IPS-18c (cell line): ENCODE data around the gene ARHGEF11.

Source experiments
- H3K4me3 ChIP-seq: 2 replicates; pipeline ENCODE4 v1.7.0; 2013; ENCODE audit warnings: low read depth, mild to moderate bottlenecking, low read length, moderate library complexity; ENCODE audit not compliant: insufficient read depth
- H3K9me3 ChIP-seq: one replicate; pipeline ENCODE4 v1.6.1; 2013; ENCODE audit warnings: mild to moderate bottlenecking, low read length, moderate library complexity; ENCODE audit not compliant: control insufficient read depth, insufficient read depth

ARHGEF11 gene

GRCh38 chr1:156945881-156946661, 99.5 kb downstream of the ARHGEF11 start:
- Histone ChIP-seq H3K4me3 (no peak overlapping the region), H3K9me3 (no peaks in the 10 kb centered on the region)

- Histone ChIP-seq H3K4me3 (no peak overlapping the region), H3K9me3 (no peaks in the 10 kb centered on the region)
These were observed 100.7 kb downstream of the ARHGEF11 start for GRCh38 chr1:156944848-156945247.

DNA sequence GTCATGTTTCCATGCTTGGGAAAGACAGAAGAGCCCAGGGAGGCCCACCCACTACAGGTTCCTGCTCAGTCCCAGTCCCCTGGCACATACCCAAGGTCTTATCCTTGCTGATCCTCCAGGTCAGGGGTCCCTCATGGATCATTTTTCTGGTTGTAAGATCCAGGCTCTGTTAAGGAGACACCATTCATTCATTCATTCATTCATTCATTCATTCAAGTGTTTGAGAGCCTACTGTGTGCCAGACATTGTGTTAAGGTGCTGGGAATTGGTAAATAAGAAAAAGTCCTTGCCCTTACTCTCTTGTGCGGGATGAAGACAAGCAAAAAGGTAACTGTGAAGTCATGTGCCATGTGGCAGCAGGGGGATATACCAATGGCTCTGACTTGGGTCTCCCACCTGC, 101.3 kb downstream of the ARHGEF11 start:
- no peaks in the 10 kb centered on the region for H3K9me3 ChIP-seq
- H3K4me3 ChIP-seq = no peak overlapping the region

DNA sequence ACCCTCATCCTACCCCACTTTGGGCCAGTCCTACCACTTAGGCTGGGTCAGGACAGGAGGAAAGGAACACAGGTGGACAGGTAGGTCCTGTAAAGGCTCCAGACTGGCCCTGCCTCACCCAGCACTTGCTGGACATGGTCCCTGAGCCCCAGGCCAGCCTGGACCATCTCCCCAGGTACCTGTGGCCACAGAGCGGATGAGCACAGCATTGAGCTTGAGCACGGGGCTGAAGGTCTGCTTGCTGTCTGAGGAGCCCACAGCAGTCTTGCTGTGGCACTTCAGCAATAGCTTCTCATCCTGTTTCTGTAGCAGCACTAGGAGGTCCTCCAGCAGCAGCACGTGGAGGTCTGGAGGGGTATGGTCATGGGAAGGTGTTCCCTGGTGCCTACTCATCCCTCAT, 101.8 kb downstream of the ARHGEF11 start:
- no peaks in the 10 kb centered on the region for H3K9me3 ChIP-seq
- no peak overlapping the region for H3K4me3 ChIP-seq

DNA sequence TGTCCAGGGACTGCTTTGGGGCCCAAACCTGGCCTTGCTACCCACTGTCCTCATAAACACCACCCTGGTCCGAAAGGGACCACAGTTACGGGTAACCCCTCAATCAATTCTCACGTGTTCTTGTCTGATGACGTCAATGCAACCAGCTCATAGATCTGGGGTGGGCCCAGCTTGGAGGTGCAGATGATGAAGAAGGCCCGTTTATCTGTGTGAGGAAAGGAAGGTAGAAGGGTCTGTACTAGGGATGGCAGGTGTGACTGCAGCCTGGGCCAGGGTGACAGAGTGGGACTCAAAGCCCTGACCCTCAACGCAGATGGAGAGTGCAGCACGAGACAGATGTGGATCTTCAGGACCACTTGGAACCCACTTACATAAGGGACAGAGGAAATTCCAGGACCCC, 103.0 kb downstream of the ARHGEF11 start:
- Histone ChIP-seq H3K9me3 (no peaks in the 10 kb centered on the region), H3K4me3 (no peak overlapping the region)

DNA sequence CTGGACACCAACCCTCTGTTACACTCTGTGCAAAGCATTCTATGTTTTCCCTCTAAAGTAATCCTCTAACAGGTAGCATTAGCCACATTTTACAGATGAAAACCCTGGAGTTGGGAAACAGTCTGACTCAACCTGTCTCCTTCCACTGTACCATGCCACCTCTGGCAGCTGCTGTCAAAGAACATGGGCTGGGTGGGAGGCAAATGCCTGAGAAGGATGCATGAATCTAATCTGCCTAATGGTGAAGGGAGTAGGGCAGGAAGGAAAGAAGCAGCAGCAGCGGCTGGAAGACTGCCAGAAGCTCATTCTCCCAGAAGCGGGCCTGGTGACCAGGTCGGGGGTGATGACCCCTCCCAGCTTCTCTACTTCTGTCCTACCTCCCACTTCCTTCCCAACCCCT, 103.4 kb downstream of the ARHGEF11 start:
- no peak overlapping the region for H3K4me3 ChIP-seq

DNA sequence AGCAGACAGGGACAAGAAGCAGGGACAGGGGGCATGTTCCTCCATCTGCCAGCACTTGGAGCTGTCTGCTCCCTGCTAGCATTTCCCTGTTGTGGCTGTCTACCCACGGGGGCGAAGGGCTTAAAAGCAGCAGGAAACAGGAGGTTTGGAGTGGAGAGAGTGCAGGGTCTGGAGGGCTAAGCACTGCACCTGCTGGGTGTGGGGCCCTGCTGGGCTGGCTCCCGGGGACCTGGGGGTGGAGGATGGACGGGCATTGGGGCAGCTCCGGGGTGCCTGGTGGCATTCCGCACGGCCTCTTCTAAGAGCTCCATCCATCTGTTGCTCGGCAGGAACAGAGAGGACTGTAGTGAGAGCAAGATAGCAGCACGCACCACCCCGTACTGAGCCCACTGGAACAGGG, 103.9 kb downstream of the ARHGEF11 start:
- H3K4me3 ChIP-seq = no peak overlapping the region
- H3K9me3 ChIP-seq = no peaks in the 10 kb centered on the region

More for the DNA sequence above, 103.4 kb downstream of the ARHGEF11 start:
- no peaks in the 10 kb centered on the region for H3K9me3 ChIP-seq

GRCh38 chr1:156939786-156940334, 105.7 kb downstream of the ARHGEF11 start:
- no peak overlapping the region for H3K4me3 ChIP-seq
- no peaks in the 10 kb centered on the region for H3K9me3 ChIP-seq

- Histone ChIP-seq H3K4me3 (no peak overlapping the region), H3K9me3 (no peaks in the 10 kb centered on the region)
These were observed 106.7 kb downstream of the ARHGEF11 start for GRCh38 chr1:156938813-156939212.

DNA sequence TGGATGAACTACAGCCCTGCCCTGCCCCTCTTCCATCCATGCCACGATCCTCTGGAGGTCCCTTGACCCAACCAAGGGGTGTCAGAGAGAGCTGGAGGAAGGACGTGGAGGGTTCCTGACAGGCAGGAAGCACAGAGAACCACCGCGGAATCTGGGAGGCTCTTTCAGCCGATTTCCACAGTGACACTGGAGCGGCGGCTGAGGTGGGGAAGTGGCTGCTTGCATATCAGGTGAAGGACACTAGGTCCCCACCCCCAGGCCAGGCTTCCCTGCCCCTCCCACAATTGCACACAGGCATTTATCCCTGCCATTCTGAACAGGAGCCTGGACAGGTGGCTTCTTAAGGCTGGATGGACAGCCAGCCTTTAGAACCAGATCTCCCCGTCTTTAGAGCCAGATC, 107.7 kb downstream of the ARHGEF11 start:
- no peaks in the 10 kb centered on the region for H3K9me3 ChIP-seq

GRCh38 chr1:156936721-156937220, 108.8 kb downstream of the ARHGEF11 start:
- H3K4me3 ChIP-seq = no peak overlapping the region
- no peaks in the 10 kb centered on the region for H3K9me3 ChIP-seq

More for the DNA sequence above, 107.7 kb downstream of the ARHGEF11 start:
- no peak overlapping the region for H3K4me3 ChIP-seq

- Histone ChIP-seq H3K4me3 (no peak overlapping the region), H3K9me3 (no peaks in the 10 kb centered on the region)
These were observed 109.4 kb downstream of the ARHGEF11 start for GRCh38 chr1:156936191-156936590.

GRCh38 chr1:156935505-156936128, 109.9 kb downstream of the ARHGEF11 start:
- H3K9me3 ChIP-seq = no peaks in the 10 kb centered on the region
- no peak overlapping the region for H3K4me3 ChIP-seq

DNA sequence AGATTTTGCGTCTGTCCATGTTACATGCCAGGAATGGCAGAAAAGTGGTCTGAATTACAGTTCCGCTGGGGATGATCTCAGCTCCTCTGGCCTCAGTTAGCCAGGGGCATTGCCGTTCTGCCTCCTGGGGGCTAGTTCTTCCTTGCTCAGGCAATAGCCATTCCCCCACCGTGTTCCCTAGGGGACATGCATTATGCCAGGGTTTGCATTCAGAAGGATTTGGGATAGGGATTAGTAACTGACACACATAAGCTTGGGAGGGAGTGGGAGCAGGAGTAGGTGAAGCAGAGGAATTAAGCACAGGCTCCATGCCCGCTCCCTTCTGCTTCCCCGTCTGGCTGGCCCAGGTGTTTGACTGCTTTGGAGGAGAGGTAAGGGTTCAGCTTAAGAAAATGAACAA, 112.4 kb downstream of the ARHGEF11 start:
- no peak overlapping the region for H3K4me3 ChIP-seq
- no peaks in the 10 kb centered on the region for H3K9me3 ChIP-seq

- Histone ChIP-seq H3K4me3 (no peak overlapping the region), H3K9me3 (no peaks in the 10 kb centered on the region)
These were observed 113.4 kb downstream of the ARHGEF11 start for GRCh38 chr1:156931974-156932710.

GRCh38 chr1:156931211-156931952, 114.2 kb downstream of the ARHGEF11 start:
- H3K9me3 ChIP-seq = no peaks in the 10 kb centered on the region
- no peak overlapping the region for H3K4me3 ChIP-seq

- H3K9me3 ChIP-seq = no peaks in the 10 kb centered on the region
- H3K4me3 ChIP-seq = no peak overlapping the region
These were observed 115.1 kb downstream of the ARHGEF11 start for GRCh38 chr1:156930483-156930882.
